ENCODE measurements around the gene ITIH5.

GRCh38 chr10:7710446-7710845 is 43.7 kb upstream of the ITIH5 start:
- TF ChIP-seq ELF4 (CRISPR knock-in tag; IDR thresholded peaks at IDR 0.05) (no peak), TEAD4 (IDR thresholded peaks at IDR 0.05; ENCODE audit: low read length) (no peak), TEAD4 (CRISPR knock-in tag; IDR thresholded peaks at IDR 0.05; ENCODE audit: borderline replicate concordance) (no peak), EP300 (IDR thresholded peaks at IDR 0.05; ENCODE audit: low read length) (no peak), FOSL1 (tag; conservative IDR thresholded peaks at IDR 0.05) (no peak), ARID3A (IDR thresholded peaks at IDR 0.05; ENCODE audit: borderline replicate concordance, low read depth, low read length) (no peak)
- TF ChIP-seq, protein P1, sequence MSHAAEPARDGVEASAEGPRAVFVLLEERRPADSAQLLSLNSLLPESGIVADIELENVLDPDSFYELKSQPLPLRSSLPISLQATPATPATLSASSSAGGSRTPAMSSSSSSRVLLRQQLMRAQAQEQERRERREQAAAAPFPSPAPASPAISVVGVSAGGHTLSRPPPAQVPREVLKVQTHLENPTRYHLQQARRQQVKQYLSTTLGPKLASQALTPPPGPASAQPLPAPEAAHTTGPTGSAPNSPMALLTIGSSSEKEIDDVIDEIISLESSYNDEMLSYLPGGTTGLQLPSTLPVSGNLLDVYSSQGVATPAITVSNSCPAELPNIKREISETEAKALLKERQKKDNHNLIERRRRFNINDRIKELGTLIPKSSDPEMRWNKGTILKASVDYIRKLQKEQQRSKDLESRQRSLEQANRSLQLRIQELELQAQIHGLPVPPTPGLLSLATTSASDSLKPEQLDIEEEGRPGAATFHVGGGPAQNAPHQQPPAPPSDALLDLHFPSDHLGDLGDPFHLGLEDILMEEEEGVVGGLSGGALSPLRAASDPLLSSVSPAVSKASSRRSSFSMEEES (CRISPR knock-in tag; IDR thresholded peaks at IDR 0.05): no peak
